Measurements from ENCODE around the gene C1orf174.

The C1orf174 gene

GRCh38 chr1:3900150-3900968, at the start of gene C1orf174:
Gene C1orf174, minus strand, starts transcription at chr1:3900272. Its CDS starts 86 bp downstream, at chr1:3900186.
- peak; percentile 87 for DNase-seq (ENCODE audit: low read depth)

GRCh38 chr1:3948344-3948743, 48.3 kb upstream of the C1orf174 start:
- no peak for DNase-seq (ENCODE audit: low read depth)

GRCh38 chr1:3945916-3946840, 46.1 kb upstream of the C1orf174 start:
- DNase-seq (ENCODE audit: low read depth) = no peak

GRCh38 chr1:3945222-3945621, 45.1 kb upstream of the C1orf174 start:
- no peak for DNase-seq (ENCODE audit: low read depth)

GRCh38 chr1:3944578-3945125, 44.6 kb upstream of the C1orf174 start:
- no peak for DNase-seq (ENCODE audit: low read depth)

- no peak for DNase-seq (ENCODE audit: low read depth)
Measured at GRCh38 chr1:3943806-3944577, 43.9 kb upstream of the C1orf174 start.

- no peak for DNase-seq (ENCODE audit: low read depth)
Measured at GRCh38 chr1:3943123-3943431, 43.0 kb upstream of the C1orf174 start.

- no peak for DNase-seq (ENCODE audit: low read depth)
Measured at GRCh38 chr1:3942416-3943122, 42.5 kb upstream of the C1orf174 start.

- DNase-seq (ENCODE audit: low read depth) = no peak
Measured at GRCh38 chr1:3940754-3941345, 40.8 kb upstream of the C1orf174 start.

- DNase-seq (ENCODE audit: low read depth) = no peak
Measured at GRCh38 chr1:3940081-3940753, 40.1 kb upstream of the C1orf174 start.

- no peak for DNase-seq (ENCODE audit: low read depth)
Measured at GRCh38 chr1:3939242-3940080, 39.4 kb upstream of the C1orf174 start.

GRCh38 chr1:3932156-3932919, 32.3 kb upstream of the C1orf174 start:
- no peak for DNase-seq (ENCODE audit: low read depth)

GRCh38 chr1:3931007-3931912, 31.2 kb upstream of the C1orf174 start:
- no peak for DNase-seq (ENCODE audit: low read depth)

GRCh38 chr1:3930301-3931006, 30.4 kb upstream of the C1orf174 start:
- no peak for DNase-seq (ENCODE audit: low read depth)

GRCh38 chr1:3929126-3929525, 29.1 kb upstream of the C1orf174 start:
- DNase-seq (ENCODE audit: low read depth) = no peak

GRCh38 chr1:3928586-3928985, 28.5 kb upstream of the C1orf174 start:
- DNase-seq (ENCODE audit: low read depth) = no peak

GRCh38 chr1:3926956-3927355, 26.9 kb upstream of the C1orf174 start:
- DNase-seq (ENCODE audit: low read depth) = no peak

Measured in activated T-helper 1 cell treated with Interleukin-2 at 50 U/mL for 16 hours (primary cell).